ENCODE results near the gene CLASRP. TPM values are rescaled to one million over a fixed set of nuclear protein-coding genes. Genes with fewer than 3 reads are reported as not detected.

CLASRP gene
- total and polyA plus RNA-seq, 2 of the 8 experiments (the other 6 are each of a cell fraction or from before 2014, with no cell fraction given), result 22.3 to 71.7 TPM

Small RNA genes within 50 kb of the gene (small RNA-seq; reads per million reads assigned to genes)
- not detected for gene RNU6-611P (ENCODE audit: insufficient read depth)

Other genes with a start within 250 kb of the CLASRP start
- 81.4 and 83.0 TPM in 2 replicates for gene BCAM, start 229.9 kb upstream of the CLASRP start, total RNA-seq (2021; fragmentation: NEBNext Ultra II Directional; extraction: Animal tissue kit (Norgen Biotek cat#: 25700))
- 32.5 and 84.3 TPM in 2 replicates for gene BCAM, start 229.9 kb upstream of the CLASRP start, polyA plus RNA-seq (2011; rRNA removed)
- gene NECTIN2, start 192.7 kb upstream of the CLASRP start, total RNA-seq (2021; fragmentation: NEBNext Ultra II Directional; extraction: Animal tissue kit (Norgen Biotek cat#: 25700)), result 181 and 184 TPM in 2 replicates
- 237 and 318 TPM in 2 replicates for gene NECTIN2, start 192.7 kb upstream of the CLASRP start, polyA plus RNA-seq (2011; rRNA removed)
- 178 and 179 TPM in 2 replicates for gene TOMM40, start 147.8 kb upstream of the CLASRP start, total RNA-seq (2021; fragmentation: NEBNext Ultra II Directional; extraction: Animal tissue kit (Norgen Biotek cat#: 25700))
- 154 and 189 TPM in 2 replicates for gene TOMM40, start 147.8 kb upstream of the CLASRP start, polyA plus RNA-seq (2011; rRNA removed)
- 629 and 679 TPM in 2 replicates for gene APOE, start 133.2 kb upstream of the CLASRP start, total RNA-seq (2021; fragmentation: NEBNext Ultra II Directional; extraction: Animal tissue kit (Norgen Biotek cat#: 25700))
- 1,258 and 1,819 TPM in 2 replicates for gene APOE, start 133.2 kb upstream of the CLASRP start, polyA plus RNA-seq (2011; rRNA removed)
- 78.2 and 87.8 TPM in 2 replicates for gene APOC1, start 124.4 kb upstream of the CLASRP start, total RNA-seq (2021; fragmentation: NEBNext Ultra II Directional; extraction: Animal tissue kit (Norgen Biotek cat#: 25700))
- gene APOC1, start 124.4 kb upstream of the CLASRP start, polyA plus RNA-seq (2011; rRNA removed), result 55.8 and 93.6 TPM in 2 replicates
- gene APOC4, start 96.8 kb upstream of the CLASRP start, total RNA-seq (2021; fragmentation: NEBNext Ultra II Directional; extraction: Animal tissue kit (Norgen Biotek cat#: 25700)), result not detected in 2 replicates
- gene APOC4, start 96.8 kb upstream of the CLASRP start, polyA plus RNA-seq (2011; rRNA removed), result not detected in 2 replicates
- not detected in 2 replicates for gene APOC2, start 93.0 kb upstream of the CLASRP start, total RNA-seq (2021; fragmentation: NEBNext Ultra II Directional; extraction: Animal tissue kit (Norgen Biotek cat#: 25700))
- gene APOC2, start 93.0 kb upstream of the CLASRP start, polyA plus RNA-seq (2011; rRNA removed), result not detected in 2 replicates
- gene CLPTM1, start 83.7 kb upstream of the CLASRP start, total RNA-seq (2021; fragmentation: NEBNext Ultra II Directional; extraction: Animal tissue kit (Norgen Biotek cat#: 25700)), result 84.8 and 95.8 TPM in 2 replicates
- gene CLPTM1, start 83.7 kb upstream of the CLASRP start, polyA plus RNA-seq (2011; rRNA removed), result 108 and 140 TPM in 2 replicates
- 12.5 and 13.1 TPM in 2 replicates for gene RELB, start 37.6 kb upstream of the CLASRP start, total RNA-seq (2021; fragmentation: NEBNext Ultra II Directional; extraction: Animal tissue kit (Norgen Biotek cat#: 25700))
- gene RELB, start 37.6 kb upstream of the CLASRP start, polyA plus RNA-seq (2011; rRNA removed), result 10.0 and 12.6 TPM in 2 replicates
- 6.8 and 7.5 TPM in 2 replicates for gene ZNF296, start 37.4 kb downstream of the CLASRP start, total RNA-seq (2021; fragmentation: NEBNext Ultra II Directional; extraction: Animal tissue kit (Norgen Biotek cat#: 25700))
- gene ZNF296, start 37.4 kb downstream of the CLASRP start, polyA plus RNA-seq (2011; rRNA removed), result 2.7 and 6.4 TPM in 2 replicates
- gene GEMIN7, start 40.2 kb downstream of the CLASRP start, total RNA-seq (2021; fragmentation: NEBNext Ultra II Directional; extraction: Animal tissue kit (Norgen Biotek cat#: 25700)), result 48.0 and 48.5 TPM in 2 replicates
- gene GEMIN7, start 40.2 kb downstream of the CLASRP start, polyA plus RNA-seq (2011; rRNA removed), result 91.6 and 113 TPM in 2 replicates
- 25.7 and 27.0 TPM in 2 replicates for gene PPP1R37, start 54.1 kb downstream of the CLASRP start, total RNA-seq (2021; fragmentation: NEBNext Ultra II Directional; extraction: Animal tissue kit (Norgen Biotek cat#: 25700))
- gene PPP1R37, start 54.1 kb downstream of the CLASRP start, polyA plus RNA-seq (2011; rRNA removed), result 14.6 and 22.5 TPM in 2 replicates
- 0.38 and 0.39 TPM in 2 replicates for gene NKPD1, start 121.9 kb downstream of the CLASRP start, total RNA-seq (2021; fragmentation: NEBNext Ultra II Directional; extraction: Animal tissue kit (Norgen Biotek cat#: 25700))
- 0.30 and 0.55 TPM in 2 replicates for gene NKPD1, start 121.9 kb downstream of the CLASRP start, polyA plus RNA-seq (2011; rRNA removed)
- gene TRAPPC6A, start 139.2 kb downstream of the CLASRP start, total RNA-seq (2021; fragmentation: NEBNext Ultra II Directional; extraction: Animal tissue kit (Norgen Biotek cat#: 25700)), result 30.5 and 31.8 TPM in 2 replicates
- 130 and 144 TPM in 2 replicates for gene TRAPPC6A, start 139.2 kb downstream of the CLASRP start, polyA plus RNA-seq (2011; rRNA removed)
- 6.0 and 8.0 TPM in 2 replicates for gene BLOC1S3, start 139.7 kb downstream of the CLASRP start, total RNA-seq (2021; fragmentation: NEBNext Ultra II Directional; extraction: Animal tissue kit (Norgen Biotek cat#: 25700))
- gene BLOC1S3, start 139.7 kb downstream of the CLASRP start, polyA plus RNA-seq (2011; rRNA removed), result 6.1 and 7.6 TPM in 2 replicates
- gene EXOC3L2, start 206.4 kb downstream of the CLASRP start, total RNA-seq (2021; fragmentation: NEBNext Ultra II Directional; extraction: Animal tissue kit (Norgen Biotek cat#: 25700)), result 1.5 and 1.6 TPM in 2 replicates
- gene EXOC3L2, start 206.4 kb downstream of the CLASRP start, polyA plus RNA-seq (2011; rRNA removed), result 1.4 and 3.4 TPM in 2 replicates
- gene MARK4, start 212.2 kb downstream of the CLASRP start, total RNA-seq (2021; fragmentation: NEBNext Ultra II Directional; extraction: Animal tissue kit (Norgen Biotek cat#: 25700)), result 46.8 and 49.8 TPM in 2 replicates
- gene MARK4, start 212.2 kb downstream of the CLASRP start, polyA plus RNA-seq (2011; rRNA removed), result 12.3 and 22.4 TPM in 2 replicates

Measured in H1 (cell line).